GM23338 (cell line): ENCODE measurements around the gene SESN1.

Experiments used
- CTCF ChIP-seq, 2 experiments: fragments of 200-600 bp in 1 of 2; sonication (generic) in 1 of 2; conservative IDR thresholded peaks; 2 replicates each; pipeline versions ENCODE4 v1.5.1 to v1.6.1; 2016 to 2017; ENCODE audit warnings: antibody characterized with exemption in 2 of 2, low read depth in 2 of 2, mild to moderate bottlenecking in 2 of 2, moderate library complexity in 1 of 2
- POLR2AphosphoS5 ChIP-seq: IDR thresholded peaks from 2 replicates; pipeline ENCODE4 v1.6.1; 2016; ENCODE audit warnings: antibody characterized with exemption, low read depth

- TF ChIP-seq CTCF (conservative IDR thresholded peaks at IDR 0.05; ENCODE audit: low read depth in 2 of 2), result no peak
- no peak for TF ChIP-seq POLR2AphosphoS5
Observed at GRCh38 chr6:108948181-108948661, 146.4 kb downstream of the SESN1 start.
